ENCODE results near the gene TBXA2R. TPM values are rescaled to one million over a fixed set of nuclear protein-coding genes. Genes with fewer than 3 reads are reported as not detected.
"Not testable (repeated sequence)": the region's sequence is repeated elsewhere in the genome, so short reads cannot be mapped to it uniquely, and the experiment has no call there.

Gene TBXA2R
- total RNA-seq, 1 donor from 2014 or later = 0.23 TPM

GRCh38 chr19:3652422-3652821 lies 45.7 kb upstream of the TBXA2R start:
- TF ChIP-seq CTCF (conservative IDR thresholded peaks at IDR 0.05) = no peak
- Mint-ChIP-seq H3K36me3 (ENCODE audit: low read depth) (no peaks in the 10 kb centered on the region), H3K27ac (ENCODE audit: unreplicated experiment) (no peak overlapping the region), H3K9me3 (no peaks in the 10 kb centered on the region), H3K27me3 (ENCODE audit: low read depth) (no peaks in the 10 kb centered on the region), H3K4me1 (no peaks in the 10 kb centered on the region), H3K4me3 (no peak overlapping the region)
- no peak for DNase-seq (ENCODE audit: low read depth, low spot score)

- no peak for TF ChIP-seq CTCF (conservative IDR thresholded peaks at IDR 0.05)
- Mint-ChIP-seq H3K4me1 (no peaks in the 10 kb centered on the region), H3K4me3 (no peak overlapping the region), H3K36me3 (ENCODE audit: low read depth) (no peaks in the 10 kb centered on the region), H3K27ac (ENCODE audit: unreplicated experiment) (no peak overlapping the region), H3K9me3 (no peaks in the 10 kb centered on the region), H3K27me3 (ENCODE audit: low read depth) (no peaks in the 10 kb centered on the region)
- DNase-seq (ENCODE audit: low read depth, low spot score) = no peak
Observed at GRCh38 chr19:3651684-3652083, 45.0 kb upstream of the TBXA2R start.

GRCh38 chr19:3649888-3650287 lies 43.2 kb upstream of the TBXA2R start:
- Mint-ChIP-seq H3K9me3 (no peaks in the 10 kb centered on the region), H3K27ac (ENCODE audit: unreplicated experiment) (no peak overlapping the region), H3K4me3 (no peak overlapping the region), H3K27me3 (ENCODE audit: low read depth) (no peaks in the 10 kb centered on the region), H3K4me1 (no peaks in the 10 kb centered on the region), H3K36me3 (ENCODE audit: low read depth) (no peaks in the 10 kb centered on the region)
- no peak for TF ChIP-seq CTCF (conservative IDR thresholded peaks at IDR 0.05)
- no peak for DNase-seq (ENCODE audit: low read depth, low spot score)

- H3K27ac Mint-ChIP-seq (ENCODE audit: unreplicated experiment) = no peak overlapping the region
- no peaks in the 10 kb centered on the region for H3K36me3 Mint-ChIP-seq (ENCODE audit: low read depth)
- H3K9me3 Mint-ChIP-seq = no peaks in the 10 kb centered on the region
- no peaks in the 10 kb centered on the region for H3K4me1 Mint-ChIP-seq
- no peak overlapping the region for H3K4me3 Mint-ChIP-seq
- no peak for DNase-seq (ENCODE audit: low read depth, low spot score)
- H3K27me3 Mint-ChIP-seq (ENCODE audit: low read depth) = no peaks in the 10 kb centered on the region
- TF ChIP-seq CTCF (conservative IDR thresholded peaks at IDR 0.05) = no peak
Observed at GRCh38 chr19:3648037-3648905, 41.6 kb upstream of the TBXA2R start.

GRCh38 chr19:3647102-3647501 lies 40.4 kb upstream of the TBXA2R start:
- not testable (repeated sequence) for H3K27ac Mint-ChIP-seq (ENCODE audit: unreplicated experiment)

GRCh38 chr19:3646336-3647092 lies 39.8 kb upstream of the TBXA2R start:
- no peak for TF ChIP-seq CTCF (conservative IDR thresholded peaks at IDR 0.05)
- H3K4me1 Mint-ChIP-seq = no peaks in the 10 kb centered on the region
- no peaks in the 10 kb centered on the region for H3K9me3 Mint-ChIP-seq
- no peaks in the 10 kb centered on the region for H3K36me3 Mint-ChIP-seq (ENCODE audit: low read depth)
- H3K4me3 Mint-ChIP-seq = no peak overlapping the region
- H3K27me3 Mint-ChIP-seq (ENCODE audit: low read depth) = no peaks in the 10 kb centered on the region
- no peak for DNase-seq (ENCODE audit: low read depth, low spot score)
- H3K27ac Mint-ChIP-seq (ENCODE audit: unreplicated experiment) = no peak overlapping the region

More at GRCh38 chr19:3647102-3647501, 40.4 kb upstream of the TBXA2R start:
- not testable (repeated sequence) for H3K4me3 Mint-ChIP-seq; H3K36me3 Mint-ChIP-seq (ENCODE audit: low read depth); DNase-seq (ENCODE audit: low read depth, low spot score); H3K4me1 Mint-ChIP-seq; H3K27me3 Mint-ChIP-seq (ENCODE audit: low read depth); H3K9me3 Mint-ChIP-seq
